ENCODE measurements around the gene KCNK3. TPM values are rescaled to one million over a fixed set of nuclear protein-coding genes. Genes with fewer than 3 reads are reported as not detected.

The KCNK3 gene
- polyA plus RNA-seq, 1 donor, result 1.1 TPM

- no peak for DNase-seq
These were observed 86.0 kb downstream of the KCNK3 start for GRCh38 chr2:26778507-26778906.

- no peak for DNase-seq
These were observed 87.8 kb downstream of the KCNK3 start for GRCh38 chr2:26780203-26780760.

Other genes starting within 250 kb of the KCNK3 start
- gene OTOF, start 214.6 kb upstream of the KCNK3 start, polyA plus RNA-seq (ENCODE audit: insufficient read length), result 0.23 TPM
- gene CIB4, start 51.4 kb upstream of the KCNK3 start, polyA plus RNA-seq (ENCODE audit: insufficient read length), result 0.48 TPM
- gene SLC35F6, start 71.6 kb downstream of the KCNK3 start, polyA plus RNA-seq (ENCODE audit: insufficient read length), result 15.8 TPM
- 20.7 TPM for gene CENPA, start 93.3 kb downstream of the KCNK3 start, polyA plus RNA-seq (ENCODE audit: insufficient read length)
- 6.8 TPM for gene DPYSL5, start 155.4 kb downstream of the KCNK3 start, polyA plus RNA-seq (ENCODE audit: insufficient read length)